GM21723 (cell line): ENCODE results near the gene MRPL33.

Source experiments
- ATAC-seq: cut with Tn5 transposase; IDR thresholded peaks from one replicate; pipeline ENCODE4 v1.9.1; 2021; ENCODE audit warnings: mild to moderate bottlenecking, moderate library complexity; ENCODE audit not compliant: unreplicated experiment

The MRPL33 gene

DNA sequence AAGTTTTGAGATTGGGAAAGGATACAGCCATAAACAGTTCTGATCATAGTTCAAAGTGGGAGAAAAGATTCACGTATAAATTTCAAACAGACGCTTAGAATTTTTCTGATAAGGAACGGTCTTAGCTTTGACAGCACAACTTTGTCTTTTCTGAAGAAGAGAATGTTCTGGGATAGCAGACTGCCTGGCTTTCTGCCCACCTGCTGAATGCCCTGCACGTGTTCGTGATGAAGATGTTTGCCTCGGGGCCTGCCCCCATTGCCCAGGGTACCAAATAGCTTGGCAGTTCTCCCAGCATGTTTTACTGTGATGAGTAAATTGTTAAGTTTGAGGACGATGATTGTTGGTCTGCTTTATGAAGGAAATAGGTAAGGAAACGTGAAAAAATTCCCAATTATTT lies 4.6 kb downstream of the MRPL33 start:
- ATAC-seq = no peak

DNA sequence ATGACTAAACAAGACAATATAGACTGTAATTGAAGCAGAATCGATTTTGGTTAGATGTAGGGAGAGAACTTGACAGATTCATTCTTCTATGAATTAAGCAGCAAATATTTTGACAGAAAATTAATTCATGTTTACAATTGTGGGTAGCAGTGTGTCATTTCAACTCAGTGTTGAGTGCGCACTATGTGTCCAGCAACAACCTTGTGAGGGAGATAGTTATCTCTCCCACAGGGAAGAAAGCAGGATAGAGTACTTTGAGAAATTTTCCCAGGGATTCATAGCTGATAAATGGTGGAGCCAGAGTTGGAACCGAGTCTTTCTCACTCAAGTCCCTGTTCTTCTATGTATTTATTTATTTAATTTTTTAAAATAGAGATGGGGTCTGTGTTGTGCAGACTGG lies 5.2 kb downstream of the MRPL33 start:
- no peak for ATAC-seq

DNA sequence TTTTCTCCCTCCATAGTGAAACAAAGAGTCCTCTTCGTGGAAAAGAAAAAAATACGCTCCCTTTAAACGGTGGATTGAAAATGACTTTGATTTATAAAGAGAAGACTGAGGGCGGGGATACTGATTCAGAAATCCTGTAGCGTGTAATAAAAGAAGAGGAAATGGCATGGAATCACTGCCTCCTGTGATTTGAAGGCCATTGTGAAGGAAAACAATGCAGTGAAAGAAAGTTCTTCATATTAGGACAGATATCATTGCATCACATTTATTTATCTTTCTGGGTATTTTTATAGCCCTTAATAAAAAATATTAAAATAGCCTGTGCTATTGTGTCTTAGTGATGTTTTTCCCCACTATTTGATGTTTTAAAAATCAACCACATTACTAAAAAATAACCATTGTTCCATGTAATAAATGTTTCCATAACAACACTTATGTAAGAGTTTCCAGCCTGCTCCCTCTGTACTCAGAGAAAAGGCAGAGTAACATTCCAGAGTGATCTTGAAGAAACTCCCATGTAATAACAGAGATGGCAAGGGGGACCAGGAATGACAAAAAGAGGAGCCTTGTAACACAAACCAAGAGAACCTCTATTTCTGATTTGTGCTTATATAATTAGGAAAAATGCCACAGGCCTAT lies 8.0 kb downstream of the MRPL33 start:
- ATAC-seq = no peak

DNA sequence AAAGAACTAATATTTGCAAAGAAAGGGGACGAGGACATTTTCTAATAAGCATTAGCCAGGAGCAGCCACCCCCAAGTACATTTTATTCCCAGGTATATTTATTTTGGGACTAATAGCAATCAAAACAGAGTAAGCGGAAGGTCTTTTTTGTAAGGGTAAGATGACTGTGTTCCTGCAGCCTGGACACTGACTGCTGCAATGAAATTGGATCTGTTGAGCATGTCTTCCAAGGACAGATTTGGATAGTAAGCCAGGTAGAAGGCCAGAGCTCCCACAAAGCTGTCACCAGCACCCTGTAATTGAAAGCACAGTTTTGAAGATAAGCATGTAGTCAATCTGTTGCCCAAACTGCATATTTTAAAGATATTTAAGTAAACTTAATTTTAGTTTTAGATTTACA lies 10.0 kb downstream of the MRPL33 start:
- no peak for ATAC-seq

DNA sequence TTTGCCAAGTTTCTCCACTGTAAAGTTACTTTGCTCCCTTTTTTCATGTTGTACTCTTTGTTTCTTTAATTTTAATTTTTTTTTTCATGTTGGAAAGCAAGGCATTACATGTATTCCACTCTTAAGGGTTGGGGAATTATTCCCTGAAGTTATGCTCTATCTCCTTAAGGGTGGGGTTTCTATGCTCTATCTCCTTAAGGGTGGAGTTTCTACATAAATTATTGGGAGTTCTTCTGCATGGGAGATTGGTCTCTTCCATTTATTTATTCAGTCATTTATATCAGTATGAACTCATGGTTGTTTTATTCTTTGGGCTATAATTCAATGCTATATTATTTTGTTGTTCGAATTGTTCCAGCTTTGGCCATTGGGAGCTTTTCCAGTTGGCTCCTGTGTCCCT lies 11.2 kb downstream of the MRPL33 start:
- ATAC-seq = no peak

DNA sequence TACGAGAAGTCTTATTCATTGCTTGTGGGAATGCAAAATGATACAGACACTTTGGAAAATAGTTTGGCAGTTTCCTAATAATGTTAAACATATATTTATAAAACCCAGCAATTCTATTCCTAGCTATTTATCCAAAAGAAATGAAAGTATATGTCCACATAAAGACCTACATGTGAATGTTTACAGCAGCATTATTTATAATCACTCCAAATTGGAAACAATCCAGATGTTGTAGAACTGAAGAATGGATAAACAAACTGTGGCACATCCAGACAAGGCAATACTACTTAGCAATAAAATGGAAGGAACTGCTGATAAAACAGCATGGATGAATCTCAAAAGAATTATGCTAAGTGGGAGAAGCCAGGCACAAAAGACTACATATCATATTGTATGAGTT lies 19.3 kb downstream of the MRPL33 start:
- ATAC-seq = no peak

DNA sequence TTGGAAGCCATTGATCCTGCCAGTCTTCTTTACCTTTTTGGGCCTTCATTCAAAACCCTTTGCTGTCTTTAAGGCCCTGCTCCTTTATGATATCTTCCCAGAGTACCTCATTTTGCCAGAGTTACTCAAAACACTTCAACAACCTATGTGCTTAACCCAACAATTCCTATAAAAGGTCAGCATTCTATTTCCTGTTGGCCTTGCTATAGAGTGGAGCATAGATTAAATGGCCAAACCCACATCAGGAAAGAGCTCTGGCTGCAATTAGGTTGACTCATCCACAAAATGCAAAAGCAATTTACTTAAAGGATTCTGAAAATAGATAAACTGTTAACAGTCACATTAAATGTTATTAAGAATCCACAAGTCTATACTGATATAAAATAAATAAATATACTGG lies 21.2 kb downstream of the MRPL33 start:
- ATAC-seq = no peak

DNA sequence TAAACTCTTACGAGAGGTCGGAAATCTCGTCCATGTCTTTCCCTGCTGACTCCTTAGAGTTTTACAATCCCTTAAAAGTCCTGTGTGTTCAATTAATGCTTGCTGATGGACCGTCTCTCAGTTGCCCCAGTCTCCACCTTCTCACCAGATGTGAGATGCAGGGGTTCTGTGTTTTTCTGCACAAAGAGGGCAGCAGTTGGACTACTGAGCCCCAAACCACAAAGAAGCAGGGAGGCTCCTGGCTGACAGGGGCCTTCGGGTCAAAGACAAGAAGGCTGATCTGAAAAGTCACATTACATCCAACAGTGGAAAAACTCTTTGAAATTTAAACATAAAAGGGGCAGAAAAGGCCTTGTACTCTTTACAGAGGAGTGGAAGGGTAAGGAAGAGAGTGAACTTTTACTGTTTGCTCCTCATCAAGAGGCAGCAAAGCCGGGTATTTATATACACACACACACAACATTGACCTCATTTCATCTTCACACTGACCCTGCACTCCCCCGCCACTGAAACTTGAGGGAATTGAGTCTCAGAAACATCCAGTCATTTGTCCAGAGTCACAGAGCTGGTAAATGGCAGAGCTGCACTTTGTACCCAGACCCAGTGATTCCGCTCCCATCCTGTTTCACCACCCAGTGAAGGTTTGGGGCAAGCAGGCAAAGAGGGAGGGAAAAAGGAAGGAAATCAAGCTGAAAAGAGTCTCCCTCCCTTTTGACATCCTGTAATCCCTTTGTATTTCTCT lies 23.7 kb downstream of the MRPL33 start:
- no peak for ATAC-seq

DNA sequence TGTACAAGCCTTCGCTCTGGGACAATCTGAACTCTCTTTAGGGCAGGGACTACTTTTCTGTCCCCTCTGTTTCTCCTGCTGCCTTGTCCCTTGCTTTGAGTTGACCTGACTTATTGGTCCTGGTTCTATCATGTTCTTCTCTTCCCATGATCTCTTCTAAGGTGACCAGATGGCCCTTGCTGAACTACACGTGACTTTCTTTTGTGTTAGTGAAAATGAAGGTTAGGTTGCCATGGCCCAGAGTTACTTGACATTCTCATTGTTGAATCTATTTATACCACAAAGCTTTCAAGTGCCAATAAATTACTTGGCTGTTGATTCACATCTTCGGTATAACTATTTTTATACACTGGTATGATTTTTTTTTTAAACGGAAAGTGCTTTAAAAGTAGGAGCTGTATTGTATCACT lies 24.4 kb downstream of the MRPL33 start:
- ATAC-seq = no peak

DNA sequence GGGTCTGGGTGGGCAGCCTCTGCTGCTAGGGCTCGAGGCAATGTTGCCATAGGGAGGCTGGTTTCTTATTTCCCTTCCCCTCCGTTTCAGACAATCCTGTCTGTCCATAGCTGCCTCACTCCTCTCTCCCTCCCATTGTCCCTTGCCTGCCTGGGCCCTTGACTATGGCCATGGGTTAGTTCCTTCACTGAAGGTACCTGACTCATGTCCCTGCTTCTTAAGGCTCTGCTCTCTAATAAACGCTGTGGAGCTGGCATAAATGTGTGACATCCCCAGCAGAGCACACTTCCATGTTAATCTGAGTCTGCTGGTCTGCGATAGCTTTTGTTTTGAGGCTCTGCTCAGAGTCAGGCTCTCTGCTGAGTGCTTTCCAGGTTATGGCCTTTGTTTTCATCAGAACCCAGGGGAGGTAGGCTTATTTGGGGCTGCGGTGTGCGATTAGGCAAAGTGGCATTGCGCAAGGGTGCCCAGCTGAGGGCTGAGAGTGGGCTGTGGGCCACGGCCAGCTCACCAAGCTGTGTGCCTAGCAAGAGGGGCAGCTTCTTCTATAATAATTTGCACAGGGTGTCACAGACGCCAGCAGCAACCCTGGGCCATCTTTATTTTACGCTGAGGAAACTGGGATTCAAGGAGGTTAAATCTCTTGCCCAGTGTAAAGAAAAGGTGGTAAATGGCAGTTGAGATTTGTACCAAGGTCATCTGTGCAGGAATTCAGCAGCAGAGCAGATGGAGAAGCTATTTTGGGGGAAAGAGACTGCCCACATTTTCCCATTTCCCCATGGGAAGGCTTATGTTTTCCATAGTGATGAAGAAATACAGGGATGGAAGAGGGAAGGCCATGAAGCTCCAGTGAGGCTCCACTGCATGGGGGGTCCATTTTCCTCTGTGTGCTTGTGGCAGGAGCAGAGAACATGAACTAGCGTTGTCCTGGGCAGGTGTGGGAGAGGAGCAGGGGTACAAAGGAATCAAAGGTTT lies 25.6 kb downstream of the MRPL33 start:
- no peak for ATAC-seq

DNA sequence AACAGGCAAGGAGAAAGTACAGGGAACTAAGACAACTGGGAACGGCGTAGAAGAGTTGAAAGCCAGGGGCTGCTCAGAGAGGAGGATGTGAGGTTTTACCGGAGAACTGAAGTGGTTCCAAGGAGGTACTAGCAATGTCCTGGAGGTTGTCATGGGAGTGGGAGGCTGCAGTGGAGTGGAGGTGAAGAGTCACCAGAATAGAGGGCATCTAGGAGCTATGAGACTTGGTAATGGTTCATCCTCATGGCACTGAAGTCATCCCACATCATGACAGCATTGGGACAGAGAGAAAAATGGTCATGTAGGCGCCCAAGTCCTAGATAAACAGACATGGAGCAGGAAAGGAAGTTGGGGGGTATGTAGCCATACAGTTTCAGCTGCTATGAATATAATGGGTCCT lies 26.3 kb downstream of the MRPL33 start:
- ATAC-seq = no peak

DNA sequence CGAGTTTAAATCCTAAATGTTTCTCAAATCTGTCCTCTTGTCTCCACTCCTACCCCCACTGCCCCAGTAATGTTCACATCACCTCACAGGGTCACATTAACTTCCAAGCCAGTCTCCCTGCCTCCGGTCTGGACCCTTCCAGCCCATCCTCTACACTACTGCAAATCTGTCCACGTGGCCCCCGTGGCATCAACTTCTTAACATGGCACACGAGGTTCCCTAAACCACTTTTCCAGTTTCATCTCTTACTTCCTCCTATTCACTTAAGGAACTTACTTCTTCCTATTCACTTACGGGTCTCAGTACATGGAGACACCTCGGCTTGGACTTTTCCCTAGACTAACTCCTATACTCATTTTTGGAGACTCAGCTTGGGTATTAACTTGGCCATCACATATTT lies 27.0 kb downstream of the MRPL33 start:
- ATAC-seq = no peak

DNA sequence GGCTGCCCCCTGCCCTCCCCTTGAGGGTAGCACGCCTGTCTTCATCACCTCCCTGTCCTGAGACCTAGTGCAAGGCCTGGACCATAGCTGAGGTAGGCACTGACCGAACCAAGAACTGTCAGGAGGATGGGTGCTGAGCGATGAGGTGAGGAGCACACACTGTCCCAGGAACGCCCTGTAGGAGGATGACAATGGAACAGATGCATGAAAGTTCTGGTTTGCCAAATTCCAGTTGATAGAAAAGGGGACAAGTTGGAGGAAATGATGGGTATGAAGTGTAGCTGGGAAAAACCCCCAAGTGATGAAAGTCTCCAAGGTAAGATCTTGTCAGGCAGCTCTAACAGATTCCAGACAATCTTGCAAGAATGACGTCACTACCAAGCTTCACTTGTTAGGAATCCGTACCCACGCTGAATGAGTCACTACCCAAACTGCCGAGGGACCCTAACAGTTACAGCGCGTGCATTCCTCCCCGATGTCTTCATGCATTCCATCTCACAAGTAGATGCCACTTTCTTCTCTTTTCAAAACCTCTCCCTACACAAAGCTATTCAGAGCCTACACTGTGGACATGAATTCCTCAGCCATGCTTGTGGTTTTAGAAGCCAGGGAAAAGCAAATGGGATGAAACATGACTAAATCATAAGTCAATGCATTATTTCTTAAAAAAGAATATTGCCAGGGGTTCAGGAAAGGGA lies 27.6 kb downstream of the MRPL33 start:
- ATAC-seq = no peak

DNA sequence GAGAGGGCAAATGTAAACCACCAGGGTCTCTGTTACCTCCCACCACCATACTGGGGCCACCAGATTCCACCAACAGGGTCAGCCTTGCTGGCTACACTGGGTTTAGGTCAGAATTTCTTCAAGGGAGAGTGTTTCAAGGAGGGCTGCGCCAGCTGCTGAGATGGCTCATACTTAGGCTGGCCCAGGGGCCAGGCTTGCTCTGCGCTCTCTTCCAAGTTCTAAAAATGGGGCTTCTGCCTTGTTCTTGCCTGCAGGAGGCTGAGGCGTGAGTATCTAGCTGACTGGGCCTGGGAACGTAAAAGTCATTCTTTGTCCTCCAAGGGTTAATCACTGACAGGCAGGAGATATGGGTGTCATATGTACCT lies 28.1 kb downstream of the MRPL33 start:
- ATAC-seq = no peak

DNA sequence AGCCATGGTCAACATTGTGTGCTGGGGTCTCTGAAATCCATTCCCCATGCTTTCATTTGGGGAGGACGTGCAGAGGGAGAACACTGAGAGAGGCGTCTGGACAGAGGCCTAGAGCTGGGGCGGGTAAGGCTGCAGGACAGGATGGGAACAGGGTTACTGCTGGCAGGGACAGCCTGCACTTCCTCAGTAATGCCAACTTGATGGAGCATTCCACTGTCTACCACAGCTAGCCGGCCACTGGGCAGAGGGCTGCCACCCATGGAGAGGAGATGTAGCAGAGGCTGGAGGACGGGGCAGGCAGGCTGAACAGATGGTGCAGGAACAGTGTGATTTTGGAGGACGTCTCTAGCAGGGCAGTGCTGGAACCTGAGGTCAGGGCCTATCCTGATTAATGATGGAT lies 29.3 kb downstream of the MRPL33 start:
- no peak for ATAC-seq

DNA sequence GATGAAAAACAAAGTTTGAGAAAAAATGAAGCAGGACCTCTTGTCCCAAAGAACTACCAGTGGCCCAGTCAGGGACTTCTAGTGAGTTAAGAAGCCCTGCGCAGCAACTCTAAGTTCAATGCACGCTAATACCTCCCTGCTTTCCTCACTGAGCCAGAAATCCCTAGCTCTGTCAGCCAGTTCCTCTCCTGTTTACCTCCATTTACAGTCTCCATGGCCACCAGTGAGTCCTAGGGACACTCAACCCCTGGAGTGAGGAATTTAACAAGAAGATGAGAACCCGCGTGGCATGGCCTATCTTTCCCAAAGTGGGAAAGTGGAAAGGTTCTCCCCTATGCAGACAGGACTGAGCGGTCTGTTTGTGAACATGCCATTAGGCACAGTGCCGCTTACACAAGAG lies 31.0 kb downstream of the MRPL33 start:
- no peak for ATAC-seq

DNA sequence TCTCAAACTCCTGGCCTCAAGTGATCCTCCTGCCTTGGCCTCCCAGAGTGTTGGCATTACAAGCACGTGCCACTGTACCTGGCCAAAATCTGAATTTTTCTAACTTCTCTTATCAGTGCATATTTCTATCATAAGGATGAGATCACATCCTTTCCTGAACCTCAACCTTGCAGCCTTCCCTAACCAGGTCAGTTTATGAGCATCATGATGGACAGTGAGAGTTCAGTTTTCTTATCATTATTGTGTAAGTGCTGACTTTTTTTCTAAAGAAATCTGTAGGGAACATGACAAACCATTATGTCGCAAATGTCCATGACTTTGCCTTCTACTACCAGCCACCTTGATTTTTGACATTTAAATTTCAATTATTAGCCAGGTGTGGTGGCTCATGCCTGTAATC lies 31.5 kb downstream of the MRPL33 start:
- ATAC-seq = no peak

DNA sequence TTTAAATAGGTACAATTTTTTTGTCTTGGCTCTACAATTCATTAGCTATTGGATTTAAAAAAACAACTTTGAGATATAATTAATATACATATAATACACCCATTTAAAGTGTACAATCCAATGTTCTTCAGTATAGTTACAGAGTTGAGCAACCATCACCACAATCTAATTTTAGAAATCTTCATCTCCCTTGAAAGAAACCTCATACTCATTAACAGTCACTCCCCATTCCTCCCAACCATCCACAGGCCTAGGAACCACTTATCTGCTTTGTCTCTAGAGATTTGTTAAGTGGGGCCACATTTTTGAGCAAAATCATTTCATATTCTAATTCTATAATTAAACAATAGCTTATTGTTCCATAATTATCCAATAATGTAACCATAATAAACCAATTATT lies 32.6 kb downstream of the MRPL33 start:
- no peak for ATAC-seq

DNA sequence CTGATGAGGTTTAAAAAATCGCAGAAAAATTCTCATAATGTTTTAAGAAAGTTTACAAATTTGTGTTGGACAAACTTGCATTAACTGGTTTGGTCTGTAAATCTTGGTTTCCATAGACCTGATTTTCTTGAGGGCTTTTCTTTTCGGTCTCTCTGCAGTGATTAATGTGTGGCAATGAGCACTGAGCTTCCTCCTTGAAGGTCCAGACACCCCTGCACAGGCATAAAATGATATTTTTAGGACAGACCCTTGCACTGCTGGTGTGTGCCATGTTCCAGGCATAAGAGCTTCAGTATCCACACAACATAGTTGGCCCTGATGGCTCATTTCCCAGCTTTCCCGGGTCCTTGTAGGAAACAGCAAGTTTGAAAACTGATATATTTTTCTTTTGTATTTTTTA lies 33.7 kb downstream of the MRPL33 start:
- ATAC-seq = no peak

DNA sequence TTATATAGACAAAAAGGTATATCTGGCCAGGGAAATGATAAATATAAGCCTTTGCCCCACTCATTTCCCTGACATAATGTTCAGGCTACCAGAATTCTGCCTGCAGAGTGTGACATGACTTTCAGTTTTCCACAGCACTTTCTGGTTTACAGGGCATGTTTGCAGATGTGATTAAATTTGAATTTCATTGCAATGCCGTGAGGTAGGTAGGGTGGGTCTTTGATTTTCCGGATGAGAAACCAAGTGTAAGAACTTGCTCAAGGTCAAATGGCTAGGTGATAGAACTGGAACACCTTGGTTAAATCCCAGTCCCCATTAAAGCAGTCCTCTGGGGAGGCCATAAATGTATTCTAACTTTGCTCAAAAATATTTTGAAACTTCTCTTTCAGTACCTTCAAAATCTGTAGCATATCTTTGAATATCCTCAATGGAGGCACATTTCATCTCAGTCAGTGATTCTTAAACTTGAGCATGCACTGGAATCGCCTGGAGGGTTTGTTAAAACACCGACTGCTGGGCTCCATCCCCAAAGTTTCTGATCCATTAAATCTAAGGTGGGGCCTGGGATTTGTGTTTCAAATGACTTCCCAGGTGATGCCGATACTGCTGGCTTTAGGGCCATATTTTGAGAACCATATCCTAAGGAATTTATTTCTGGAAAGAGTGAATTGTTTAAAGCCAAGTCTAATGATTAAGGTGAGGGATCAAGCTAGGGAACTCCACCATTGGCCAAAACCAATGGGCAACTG lies 35.0 kb downstream of the MRPL33 start:
- ATAC-seq = no peak

DNA sequence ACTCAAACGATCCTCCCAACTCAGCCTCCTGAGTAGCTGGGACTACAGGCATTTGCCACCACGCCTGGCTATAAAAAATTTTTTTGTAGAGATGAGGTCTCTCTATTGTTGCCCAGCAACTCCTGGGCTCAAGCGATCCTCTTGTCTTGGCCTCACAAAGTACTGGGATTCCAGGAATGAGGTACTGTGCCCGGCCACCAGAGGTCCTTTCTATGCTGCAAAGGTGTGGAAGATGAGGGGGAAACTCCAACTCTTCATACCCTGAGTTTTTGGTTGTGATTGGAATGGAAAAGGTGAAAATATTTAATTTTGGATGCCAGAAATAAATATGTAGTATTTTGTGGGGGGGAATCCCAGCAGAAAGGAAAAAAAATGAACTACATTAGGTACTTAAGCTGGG lies 36.0 kb downstream of the MRPL33 start:
- ATAC-seq = no peak
